Mucosa of stomach (tissue), 1 donor: Measurements from ENCODE around the gene UBE2L6.

ENCODE experiments used
- H3K27me3 ChIP-seq: one replicate; pipeline ENCODE4 v1.7.0; 2013; ENCODE audit warnings: mild to moderate bottlenecking, low read length; ENCODE audit not compliant: control insufficient read depth, insufficient read depth
- H3K36me3 ChIP-seq: one replicate; pipeline ENCODE4 v1.7.0; 2013; ENCODE audit warnings: low read length; ENCODE audit not compliant: control insufficient read depth, insufficient read depth
- H3K4me1 ChIP-seq: one replicate; pipeline ENCODE4 v1.7.0; 2013; ENCODE audit warnings: mild to moderate bottlenecking, low read length; ENCODE audit not compliant: control insufficient read depth, insufficient read depth
- H3K4me3 ChIP-seq: one replicate; pipeline ENCODE4 v1.7.0; 2013; ENCODE audit warnings: low read length
- H3K9ac ChIP-seq: one replicate; pipeline ENCODE4 v1.7.0; 2013; ENCODE audit warnings: mild to moderate bottlenecking, low read length, moderate library complexity
- H3K9me3 ChIP-seq: one replicate; pipeline ENCODE4 v1.7.0; 2013; ENCODE audit warnings: mild to moderate bottlenecking, low read length, moderate library complexity; ENCODE audit not compliant: control insufficient read depth
- donor health status: Pancreatic carcinoma.

The UBE2L6 gene

GRCh38 chr11:57562596-57562995 lies 4.9 kb downstream of the UBE2L6 start:
- Histone ChIP-seq H3K36me3 (peaks cover 5% of the 10 kb centered on the region), H3K4me3 (no peak overlapping the region), H3K9ac (no peak overlapping the region), H3K9me3 (no peaks in the 10 kb centered on the region), H3K4me1 (peaks cover 16% of the 10 kb centered on the region), H3K27me3 (no peaks in the 10 kb centered on the region)

- Histone ChIP-seq H3K36me3 (peaks cover 8% of the 10 kb centered on the region), H3K4me3 (no peak overlapping the region), H3K9me3 (no peaks in the 10 kb centered on the region), H3K9ac (no peak overlapping the region), H3K27me3 (no peaks in the 10 kb centered on the region), H3K4me1 (no peaks in the 10 kb centered on the region)
Measured at GRCh38 chr11:57560146-57560545, 7.3 kb downstream of the UBE2L6 start.

GRCh38 chr11:57556041-57556440 lies 11.4 kb downstream of the UBE2L6 start:
- H3K36me3 ChIP-seq = peaks cover 13% of the 10 kb centered on the region
- H3K27me3 ChIP-seq = no peaks in the 10 kb centered on the region
- H3K9me3 ChIP-seq = no peaks in the 10 kb centered on the region
- H3K4me1 ChIP-seq = no peaks in the 10 kb centered on the region
- H3K4me3 ChIP-seq = no peak overlapping the region
- no peak overlapping the region for H3K9ac ChIP-seq

GRCh38 chr11:57555393-57555792 lies 12.1 kb downstream of the UBE2L6 start:
- Histone ChIP-seq H3K4me3 (no peak overlapping the region), H3K36me3 (peaks cover 13% of the 10 kb centered on the region), H3K9me3 (no peaks in the 10 kb centered on the region), H3K4me1 (no peaks in the 10 kb centered on the region), H3K27me3 (no peaks in the 10 kb centered on the region), H3K9ac (no peak overlapping the region)

- H3K9ac ChIP-seq = no peak overlapping the region
- H3K9me3 ChIP-seq = no peaks in the 10 kb centered on the region
- no peaks in the 10 kb centered on the region for H3K4me1 ChIP-seq
- H3K4me3 ChIP-seq = no peak overlapping the region
- peaks cover 11% of the 10 kb centered on the region for H3K36me3 ChIP-seq
- H3K27me3 ChIP-seq = no peaks in the 10 kb centered on the region
Measured at GRCh38 chr11:57552479-57552878, 15.0 kb downstream of the UBE2L6 start.

GRCh38 chr11:57551941-57552340 lies 15.5 kb downstream of the UBE2L6 start:
- no peaks in the 10 kb centered on the region for H3K9me3 ChIP-seq
- H3K27me3 ChIP-seq = no peaks in the 10 kb centered on the region
- H3K36me3 ChIP-seq = peaks cover 9% of the 10 kb centered on the region
- no peak overlapping the region for H3K4me3 ChIP-seq
- H3K4me1 ChIP-seq = no peaks in the 10 kb centered on the region
- no peak overlapping the region for H3K9ac ChIP-seq

- peaks cover 8% of the 10 kb centered on the region for H3K36me3 ChIP-seq
Measured at GRCh38 chr11:57549983-57550382, 17.5 kb downstream of the UBE2L6 start.

GRCh38 chr11:57547854-57548377 lies 19.6 kb downstream of the UBE2L6 start:
- no peak overlapping the region for H3K9ac ChIP-seq
- peaks cover 5% of the 10 kb centered on the region for H3K36me3 ChIP-seq
- no peaks in the 10 kb centered on the region for H3K9me3 ChIP-seq
- H3K27me3 ChIP-seq = no peaks in the 10 kb centered on the region
- no peak overlapping the region for H3K4me3 ChIP-seq
- no peaks in the 10 kb centered on the region for H3K4me1 ChIP-seq

More at GRCh38 chr11:57549983-57550382, 17.5 kb downstream of the UBE2L6 start:
- Histone ChIP-seq H3K9ac (no peak overlapping the region), H3K27me3 (no peaks in the 10 kb centered on the region), H3K4me3 (no peak overlapping the region), H3K9me3 (no peaks in the 10 kb centered on the region), H3K4me1 (no peaks in the 10 kb centered on the region)

GRCh38 chr11:57546869-57547475 lies 20.5 kb downstream of the UBE2L6 start:
- H3K4me3 ChIP-seq = no peak overlapping the region
- no peaks in the 10 kb centered on the region for H3K9me3 ChIP-seq
- no peak overlapping the region for H3K9ac ChIP-seq
- no peaks in the 10 kb centered on the region for H3K27me3 ChIP-seq
- H3K36me3 ChIP-seq = peaks cover 3% of the 10 kb centered on the region
- no peaks in the 10 kb centered on the region for H3K4me1 ChIP-seq

GRCh38 chr11:57546451-57546850 lies 21.0 kb downstream of the UBE2L6 start:
- Histone ChIP-seq H3K4me1 (no peaks in the 10 kb centered on the region), H3K9me3 (no peaks in the 10 kb centered on the region), H3K27me3 (no peaks in the 10 kb centered on the region), H3K36me3 (peaks cover 3% of the 10 kb centered on the region), H3K4me3 (no peak overlapping the region), H3K9ac (no peak overlapping the region)

- Histone ChIP-seq H3K4me1 (no peaks in the 10 kb centered on the region), H3K9me3 (no peaks in the 10 kb centered on the region), H3K9ac (no peak overlapping the region), H3K27me3 (no peaks in the 10 kb centered on the region), H3K36me3 (peaks cover 3% of the 10 kb centered on the region), H3K4me3 (no peak overlapping the region)
Measured at GRCh38 chr11:57545883-57546282, 21.6 kb downstream of the UBE2L6 start.

GRCh38 chr11:57544566-57544965 lies 22.9 kb downstream of the UBE2L6 start:
- H3K9me3 ChIP-seq = no peaks in the 10 kb centered on the region
- no peaks in the 10 kb centered on the region for H3K27me3 ChIP-seq
- no peak overlapping the region for H3K4me3 ChIP-seq
- no peaks in the 10 kb centered on the region for H3K4me1 ChIP-seq
- no peak overlapping the region for H3K9ac ChIP-seq
- no peaks in the 10 kb centered on the region for H3K36me3 ChIP-seq

- Histone ChIP-seq H3K4me3 (no peak overlapping the region), H3K27me3 (no peaks in the 10 kb centered on the region), H3K36me3 (no peaks in the 10 kb centered on the region), H3K9ac (no peak overlapping the region), H3K4me1 (no peaks in the 10 kb centered on the region), H3K9me3 (no peaks in the 10 kb centered on the region)
Measured at GRCh38 chr11:57543593-57543992, 23.9 kb downstream of the UBE2L6 start.
